IMR-90 (cell line): ENCODE measurements around the gene FRAS1. TPM values are rescaled to one million over a fixed set of nuclear protein-coding genes. Genes with fewer than 3 reads are reported as not detected.
A peak's percentile ranks its signal among the peaks of the same experiment; 100 is the strongest.

Experiments
- ATAC-seq: fragments of 200-7000 bp; cut with Tn5 transposase; 2 replicates; pipeline ENCODE4 v1.9.1; 2020; ENCODE audit warnings: low read depth, mild to moderate bottlenecking, moderate library complexity
- BruUV-seq: library from RNA; stranded (reverse); fragments of 400-500 nt; replicated peaks from 2 replicates; lab custom pipeline; 2021; lab: Mats Ljungman, UMichigan
- CTCF ChIA-PET: fragments of 300-600 bp; formaldehyde crosslinking; extraction: SDS; loops from one replicate; lab custom pipeline; 2021; ENCODE audit warnings: antibody characterized with exemption; lab: Yijun Ruan, JAX
- POLR2A ChIA-PET: fragments of 300-600 bp; sonication (Branson Sonifier 250); formaldehyde crosslinking; loops from one replicate; lab custom pipeline; 2022; ENCODE audit warnings: antibody characterized with exemption; ENCODE audit not compliant: unreplicated experiment; lab: Charles Lee
- DNase-seq: peaks from one replicate; pipeline ENCODE4 v3.0.0; 2013
- H2AFZ ChIP-seq: replicated peaks from 2 replicates; pipeline ENCODE3; 2013; ENCODE audit warnings: low read length, mild to moderate bottlenecking; ENCODE audit not compliant: poor library complexity
- H2AK5ac ChIP-seq: 2 replicates; pipeline ENCODE4 v1.6.1; 2013; ENCODE audit warnings: low read depth, low read length, inconsistent platforms
- H2AK9ac ChIP-seq: replicated peaks from 2 replicates; pipeline ENCODE3; 2013; ENCODE audit warnings: mild to moderate bottlenecking, low read depth, low read length, moderate library complexity; ENCODE audit not compliant: poor library complexity
- H2BK120ac ChIP-seq: 2 replicates; pipeline ENCODE4 v1.6.1; 2013; ENCODE audit warnings: low read depth, low read length, inconsistent platforms
- H2BK15ac ChIP-seq: 3 replicates; pipeline ENCODE4 v1.6.1; 2013; ENCODE audit warnings: low read depth, low read length, inconsistent platforms
- H2BK20ac ChIP-seq: 2 replicates; pipeline ENCODE4 v1.6.1; 2013; ENCODE audit warnings: low read depth, mild to moderate bottlenecking, inconsistent platforms, low read length, moderate library complexity
- H2BK5ac ChIP-seq: 2 replicates; pipeline ENCODE4 v1.6.1; 2013; ENCODE audit warnings: mild to moderate bottlenecking, low read depth, low read length, inconsistent platforms; ENCODE audit not compliant: poor library complexity, severe bottlenecking
- H3K14ac ChIP-seq: replicated peaks from 2 replicates; pipeline ENCODE4 v1.6.1; 2013; ENCODE audit warnings: low read depth, low read length, inconsistent platforms
- H3K18ac ChIP-seq: 2 replicates; pipeline ENCODE4 v1.6.1; 2013; ENCODE audit warnings: low read depth, low read length, control low read depth
- H3K23ac ChIP-seq: 2 replicates; pipeline ENCODE4 v1.6.1; 2013; ENCODE audit warnings: low read depth, low read length, inconsistent platforms
- H3K27ac ChIP-seq: 2 replicates; pipeline ENCODE4 v1.5.1; 2013; ENCODE audit warnings: mild to moderate bottlenecking, control low read depth, low read length; ENCODE audit not compliant: insufficient read depth
- H3K27me3 ChIP-seq: 2 replicates; pipeline ENCODE4 v1.6.1; 2013; ENCODE audit warnings: low read length; ENCODE audit not compliant: control insufficient read depth, insufficient read depth
- H3K36me3 ChIP-seq: 2 replicates; pipeline ENCODE4 v1.6.1; 2013; ENCODE audit warnings: low read length, mixed read lengths; ENCODE audit not compliant: control insufficient read depth, insufficient read depth
- H3K4ac ChIP-seq: 2 replicates; pipeline ENCODE4 v1.6.1; 2013; ENCODE audit warnings: low read depth, low read length, inconsistent platforms
- H3K4me1 ChIP-seq: 2 replicates; pipeline ENCODE4 v1.6.1; 2013; ENCODE audit warnings: low read length, mixed read lengths; ENCODE audit not compliant: control insufficient read depth, insufficient read depth
- H3K4me2 ChIP-seq: 2 replicates; pipeline ENCODE4 v1.6.1; 2013; ENCODE audit warnings: low read depth, mild to moderate bottlenecking, control low read depth, low read length, moderate library complexity
- H3K4me3 ChIP-seq: 2 replicates; pipeline ENCODE4 v1.5.1; 2013; ENCODE audit warnings: low read depth, mild to moderate bottlenecking, control low read depth, low read length, moderate library complexity; ENCODE audit not compliant: insufficient read depth
- H3K56ac ChIP-seq: 2 replicates; pipeline ENCODE4 v1.6.1; 2013; ENCODE audit warnings: low read length, inconsistent platforms; ENCODE audit not compliant: insufficient read depth; ENCODE audit errors: extremely low read depth
- H3K79me1 ChIP-seq, 2 experiments: 2 replicates each; pipeline ENCODE4 v1.6.1; 2013; ENCODE audit warnings: low read length in 2 of 2, inconsistent platforms in 1 of 2, low read depth in 1 of 2
- H3K9ac ChIP-seq: 2 replicates; pipeline ENCODE4 v1.6.1; 2013; ENCODE audit warnings: low read depth, low read length, control low read depth
- H3K9me1 ChIP-seq: 2 replicates; pipeline ENCODE4 v1.6.1; 2013; ENCODE audit warnings: low read length, inconsistent platforms; ENCODE audit not compliant: insufficient read depth
- H3K9me3 ChIP-seq: 2 replicates; pipeline ENCODE4 v1.6.1; 2013; ENCODE audit warnings: low read length; ENCODE audit not compliant: control insufficient read depth, insufficient read depth
- H4K20me1 ChIP-seq: 2 replicates; pipeline ENCODE4 v1.6.1; 2013; ENCODE audit warnings: low read length, inconsistent platforms; ENCODE audit not compliant: insufficient read depth
- H4K5ac ChIP-seq: 2 replicates; pipeline ENCODE4 v1.6.1; 2013; ENCODE audit warnings: mild to moderate bottlenecking, low read depth, low read length, control low read depth
- H4K8ac ChIP-seq, 2 experiments: 2 replicates each; pipeline ENCODE4 v1.6.1; 2013; ENCODE audit warnings: low read depth in 2 of 2, low read length in 2 of 2, control low read depth in 1 of 2, inconsistent platforms in 1 of 2
- H4K91ac ChIP-seq: 2 replicates; pipeline ENCODE4 v1.6.1; 2013; ENCODE audit warnings: low read depth, low read length, inconsistent platforms; ENCODE audit not compliant: insufficient read depth
- BHLHE40 ChIP-seq: fragments of 150-350 bp; IDR thresholded peaks from 2 replicates; pipeline ENCODE4 v1.6.1; 2016; ENCODE audit warnings: mild to moderate bottlenecking, low read depth, low read length
- CEBPB ChIP-seq: IDR thresholded peaks from 2 replicates; pipeline ENCODE4 v1.6.1; 2012; ENCODE audit warnings: low read depth, low read length, improper control_type of control experiment
- CHD1 ChIP-seq: IDR thresholded peaks from 2 replicates; pipeline ENCODE4 v1.6.1; 2012; ENCODE audit warnings: low read depth, low read length, improper control_type of control experiment
- FOS ChIP-seq: fragments of 150-350 bp; IDR thresholded peaks from 2 replicates; pipeline ENCODE4 v1.6.1; 2016; ENCODE audit warnings: low read depth, low read length
- MAFK ChIP-seq: IDR thresholded peaks from 2 replicates; pipeline ENCODE4 v1.6.1; 2012; ENCODE audit warnings: low read depth, low read length, improper control_type of control experiment
- MAZ ChIP-seq: IDR thresholded peaks from 2 replicates; pipeline ENCODE4 v1.6.1; 2012; ENCODE audit warnings: low read depth, mild to moderate bottlenecking, low read length, improper control_type of control experiment, moderate library complexity, borderline replicate concordance
- MXI1 ChIP-seq: IDR thresholded peaks from 2 replicates; pipeline ENCODE4 v1.6.1; 2012; ENCODE audit warnings: low read depth, mild to moderate bottlenecking, low read length, moderate library complexity, borderline replicate concordance
- NFE2L2 ChIP-seq: fragments of 150-350 bp; IDR thresholded peaks from 2 replicates; pipeline ENCODE4 v1.6.1; 2016; ENCODE audit warnings: low read depth, mild to moderate bottlenecking, low read length
- POLR2A ChIP-seq: IDR thresholded peaks from 2 replicates; pipeline ENCODE4 v1.6.1; 2012; ENCODE audit warnings: mild to moderate bottlenecking, low read depth, low read length
- RAD21 ChIP-seq: IDR thresholded peaks from 2 replicates; pipeline ENCODE4 v1.6.1; 2012; ENCODE audit warnings: low read length, improper control_type of control experiment
- RCOR1 ChIP-seq: IDR thresholded peaks from 2 replicates; pipeline ENCODE4 v1.6.1; 2012; ENCODE audit warnings: mild to moderate bottlenecking, low read length, improper control_type of control experiment; ENCODE audit not compliant: insufficient replicate concordance
- RFX5 ChIP-seq: IDR thresholded peaks from 2 replicates; pipeline ENCODE4 v1.8.0; 2012; ENCODE audit warnings: low read depth, mild to moderate bottlenecking, low read length, moderate library complexity
- SMC3 ChIP-seq: fragments of 150-350 bp; IDR thresholded peaks from 2 replicates; pipeline ENCODE4 v1.6.1; 2016; ENCODE audit warnings: low read depth, mild to moderate bottlenecking, antibody characterized with exemption, low read length, moderate library complexity
- dilution Hi-C: fragments of 300-500 bp; cut with HindIII; formaldehyde crosslinking; loops from one replicate; pipeline ENCODE4 v1.14.3; 2018; ENCODE audit warnings: low sequenced_read_pairs; ENCODE audit not compliant: unreplicated experiment
- in situ Hi-C: fragments of 300-500 bp; cut with MboI; formaldehyde crosslinking; loops from 3 replicates; pipeline ENCODE4 v1.14.3; 2019; ENCODE audit warnings: low sequenced_read_pairs, inconsistent platforms, mixed read lengths
- intact Hi-C: fragments of 100-400 bp; cut with micrococcal nuclease; formaldehyde crosslinking; loops from 2 replicates; pipeline ENCODE4 v1.10.0; 2022
- polyA plus RNA-seq, 3 experiments: library from polyadenylated mRNA; depleted of rRNA; stranded (reverse); fragments of >200 nt; gene quantifications; 2 replicates each; pipeline ENCODE4 v1.2.3, GENCODE V29; 2012; ENCODE audit warnings: low replicate concordance in 1 of 3
- total RNA-seq: library from RNA; depleted of rRNA; stranded (reverse); fragments of >200 nt; gene quantifications from 2 replicates; pipeline ENCODE4 v1.2.3, GENCODE V29; 2012
- TF ChIP-seq, protein P1 (sequence below): fragments of 150-350 bp; IDR thresholded peaks from 2 replicates; pipeline ENCODE4 v1.6.1; 2017; ENCODE audit warnings: mild to moderate bottlenecking, antibody characterized with exemption, low read length, low read depth
- TF ChIP-seq, protein P2 (sequence below): conservative IDR thresholded peaks from 2 replicates; pipeline ENCODE4 v1.5.1; 2012; ENCODE audit warnings: mild to moderate bottlenecking, low read depth, low read length, improper control_type of control experiment
- TF ChIP-seq, protein P3 (sequence below): fragments of 150-350 bp; IDR thresholded peaks from 2 replicates; pipeline ENCODE4 v1.6.1; 2016; ENCODE audit warnings: low read depth, mild to moderate bottlenecking, low read length, moderate library complexity, borderline replicate concordance

Gene FRAS1
- total and polyA plus RNA-seq, 2 of the 4 experiments (the other 2 are of a cell fraction): under 0.01 to 0.03 TPM

DNA sequence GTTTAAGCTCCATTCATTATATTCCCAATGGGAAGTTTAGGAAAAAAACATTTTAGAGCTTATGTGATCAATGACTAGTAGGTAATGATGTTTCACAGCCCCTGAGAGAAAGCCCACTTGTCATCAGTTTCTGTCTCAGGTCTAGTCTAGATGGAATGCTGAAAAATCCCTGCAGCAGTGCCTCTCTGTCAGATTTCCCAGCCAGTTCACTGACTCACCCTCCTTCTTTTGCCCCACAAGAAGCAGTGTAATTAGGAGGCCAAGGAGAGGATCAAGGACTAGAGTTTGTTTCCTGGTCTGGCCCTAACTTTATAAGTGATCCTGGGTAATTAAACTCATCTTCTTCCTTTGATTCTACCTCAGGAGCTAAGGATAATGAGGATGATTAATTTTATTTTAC lies 375.8 kb downstream of the FRAS1 start:
- Histone ChIP-seq H4K20me1 (no peaks in the 10 kb centered on the region), H4K8ac (no peak overlapping the region), H3K4me1 (no peaks in the 10 kb centered on the region), H3K9me1 (no peaks in the 10 kb centered on the region), H2AFZ (no peak overlapping the region), H3K4ac (no peak overlapping the region), H2BK120ac (no peak overlapping the region), H3K18ac (no peak overlapping the region), H2AK5ac (no peak overlapping the region), H3K4me3 (no peak overlapping the region), H3K36me3 (no peaks in the 10 kb centered on the region), H3K14ac (no peak overlapping the region), H3K4me2 (no peak overlapping the region), H2BK15ac (no peak overlapping the region), H3K23ac (no peak overlapping the region), H3K9ac (no peak overlapping the region), H2AK9ac (no peak overlapping the region), H2BK20ac (no peak overlapping the region), H3K56ac (no peak overlapping the region), H3K27ac (no peak overlapping the region), H3K27me3 (peaks cover 4% of the 10 kb centered on the region), H4K91ac (no peak overlapping the region), H2BK5ac (no peak overlapping the region), H3K9me3 (no peaks in the 10 kb centered on the region), H4K5ac (no peak overlapping the region), H3K79me1 (no peaks in the 10 kb centered on the region)
- dilution Hi-C loops (no loop called here), intact Hi-C loops (no loop called here), in situ Hi-C loops (no loop called here)
- ATAC-seq: no peak
- CTCF ChIA-PET: interaction anchor here (0.9 kb wide), 1 partner anchor 88 kb away, joined by 4 read pairs; no protein-coding TSS in a partner anchor
- TF ChIP-seq, protein P1, sequence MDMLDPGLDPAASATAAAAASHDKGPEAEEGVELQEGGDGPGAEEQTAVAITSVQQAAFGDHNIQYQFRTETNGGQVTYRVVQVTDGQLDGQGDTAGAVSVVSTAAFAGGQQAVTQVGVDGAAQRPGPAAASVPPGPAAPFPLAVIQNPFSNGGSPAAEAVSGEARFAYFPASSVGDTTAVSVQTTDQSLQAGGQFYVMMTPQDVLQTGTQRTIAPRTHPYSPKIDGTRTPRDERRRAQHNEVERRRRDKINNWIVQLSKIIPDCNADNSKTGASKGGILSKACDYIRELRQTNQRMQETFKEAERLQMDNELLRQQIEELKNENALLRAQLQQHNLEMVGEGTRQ: no peak
- no peak for TF ChIP-seq RAD21
- no peak for TF ChIP-seq CEBPB
- no peak for TF ChIP-seq MAFK
- no peak for TF ChIP-seq RCOR1
- TF ChIP-seq, protein P2, sequence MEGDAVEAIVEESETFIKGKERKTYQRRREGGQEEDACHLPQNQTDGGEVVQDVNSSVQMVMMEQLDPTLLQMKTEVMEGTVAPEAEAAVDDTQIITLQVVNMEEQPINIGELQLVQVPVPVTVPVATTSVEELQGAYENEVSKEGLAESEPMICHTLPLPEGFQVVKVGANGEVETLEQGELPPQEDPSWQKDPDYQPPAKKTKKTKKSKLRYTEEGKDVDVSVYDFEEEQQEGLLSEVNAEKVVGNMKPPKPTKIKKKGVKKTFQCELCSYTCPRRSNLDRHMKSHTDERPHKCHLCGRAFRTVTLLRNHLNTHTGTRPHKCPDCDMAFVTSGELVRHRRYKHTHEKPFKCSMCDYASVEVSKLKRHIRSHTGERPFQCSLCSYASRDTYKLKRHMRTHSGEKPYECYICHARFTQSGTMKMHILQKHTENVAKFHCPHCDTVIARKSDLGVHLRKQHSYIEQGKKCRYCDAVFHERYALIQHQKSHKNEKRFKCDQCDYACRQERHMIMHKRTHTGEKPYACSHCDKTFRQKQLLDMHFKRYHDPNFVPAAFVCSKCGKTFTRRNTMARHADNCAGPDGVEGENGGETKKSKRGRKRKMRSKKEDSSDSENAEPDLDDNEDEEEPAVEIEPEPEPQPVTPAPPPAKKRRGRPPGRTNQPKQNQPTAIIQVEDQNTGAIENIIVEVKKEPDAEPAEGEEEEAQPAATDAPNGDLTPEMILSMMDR: no peak
- no peak for TF ChIP-seq BHLHE40
- TF ChIP-seq FOS: no peak
- TF ChIP-seq MAZ: no peak
- TF ChIP-seq SMC3: no peak
- TF ChIP-seq, protein P3, sequence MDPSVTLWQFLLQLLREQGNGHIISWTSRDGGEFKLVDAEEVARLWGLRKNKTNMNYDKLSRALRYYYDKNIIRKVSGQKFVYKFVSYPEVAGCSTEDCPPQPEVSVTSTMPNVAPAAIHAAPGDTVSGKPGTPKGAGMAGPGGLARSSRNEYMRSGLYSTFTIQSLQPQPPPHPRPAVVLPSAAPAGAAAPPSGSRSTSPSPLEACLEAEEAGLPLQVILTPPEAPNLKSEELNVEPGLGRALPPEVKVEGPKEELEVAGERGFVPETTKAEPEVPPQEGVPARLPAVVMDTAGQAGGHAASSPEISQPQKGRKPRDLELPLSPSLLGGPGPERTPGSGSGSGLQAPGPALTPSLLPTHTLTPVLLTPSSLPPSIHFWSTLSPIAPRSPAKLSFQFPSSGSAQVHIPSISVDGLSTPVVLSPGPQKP: no peak
- no peak for TF ChIP-seq MXI1
- no peak for TF ChIP-seq CHD1
- no peak for TF ChIP-seq NFE2L2
- TF ChIP-seq POLR2A: no peak
- TF ChIP-seq RFX5: no peak
- POLR2A ChIA-PET: no interaction called here
- no TSS peak for BruUV-seq
- peak; percentile 1 for DNase-seq
